Aortic smooth muscle cell (primary cell): ENCODE results near the gene ZNF385A. TPM values are rescaled to one million over a fixed set of nuclear protein-coding genes. Genes with fewer than 3 reads are reported as not detected.

Source experiments
- total RNA-seq: library from RNA; depleted of rRNA; stranded (reverse); fragments of >200 nt; gene quantifications from 2 replicates; pipeline ENCODE4 v1.2.3, GENCODE V29; 2014

The ZNF385A gene, protein sequence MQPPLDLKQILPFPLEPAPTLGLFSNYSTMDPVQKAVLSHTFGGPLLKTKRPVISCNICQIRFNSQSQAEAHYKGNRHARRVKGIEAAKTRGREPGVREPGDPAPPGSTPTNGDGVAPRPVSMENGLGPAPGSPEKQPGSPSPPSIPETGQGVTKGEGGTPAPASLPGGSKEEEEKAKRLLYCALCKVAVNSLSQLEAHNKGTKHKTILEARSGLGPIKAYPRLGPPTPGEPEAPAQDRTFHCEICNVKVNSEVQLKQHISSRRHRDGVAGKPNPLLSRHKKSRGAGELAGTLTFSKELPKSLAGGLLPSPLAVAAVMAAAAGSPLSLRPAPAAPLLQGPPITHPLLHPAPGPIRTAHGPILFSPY
- 0.87 and 0.92 TPM in 2 replicates for total RNA-seq

DNA sequence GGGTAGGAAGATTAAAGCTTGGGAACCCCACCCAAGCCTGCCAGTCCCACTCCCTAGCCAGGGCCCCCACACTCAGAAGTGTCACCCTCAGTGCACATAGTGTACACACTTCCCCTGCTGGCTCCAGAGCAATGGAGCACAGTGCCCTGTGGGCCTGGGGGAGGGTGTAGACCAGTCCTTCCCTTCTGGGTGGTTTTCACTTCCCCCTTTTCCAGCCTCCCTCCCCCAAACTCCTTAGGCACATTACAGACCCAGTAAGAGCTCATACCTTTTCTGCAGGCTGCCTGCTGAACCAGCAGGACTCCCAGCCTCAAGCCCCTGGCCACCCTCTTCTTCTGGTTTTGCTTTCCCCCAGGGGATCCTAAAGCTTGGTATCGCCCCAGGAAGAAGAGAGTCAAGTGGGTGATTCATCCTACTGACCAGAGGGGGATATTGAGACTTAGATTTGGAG lies at the start of gene ZNF385A:
Gene ZNF385A (minus strand): TSS at position 143 of the 451 bp plus-strand sequence. CDS start 219 bp downstream, outside the sequence.

DNA sequence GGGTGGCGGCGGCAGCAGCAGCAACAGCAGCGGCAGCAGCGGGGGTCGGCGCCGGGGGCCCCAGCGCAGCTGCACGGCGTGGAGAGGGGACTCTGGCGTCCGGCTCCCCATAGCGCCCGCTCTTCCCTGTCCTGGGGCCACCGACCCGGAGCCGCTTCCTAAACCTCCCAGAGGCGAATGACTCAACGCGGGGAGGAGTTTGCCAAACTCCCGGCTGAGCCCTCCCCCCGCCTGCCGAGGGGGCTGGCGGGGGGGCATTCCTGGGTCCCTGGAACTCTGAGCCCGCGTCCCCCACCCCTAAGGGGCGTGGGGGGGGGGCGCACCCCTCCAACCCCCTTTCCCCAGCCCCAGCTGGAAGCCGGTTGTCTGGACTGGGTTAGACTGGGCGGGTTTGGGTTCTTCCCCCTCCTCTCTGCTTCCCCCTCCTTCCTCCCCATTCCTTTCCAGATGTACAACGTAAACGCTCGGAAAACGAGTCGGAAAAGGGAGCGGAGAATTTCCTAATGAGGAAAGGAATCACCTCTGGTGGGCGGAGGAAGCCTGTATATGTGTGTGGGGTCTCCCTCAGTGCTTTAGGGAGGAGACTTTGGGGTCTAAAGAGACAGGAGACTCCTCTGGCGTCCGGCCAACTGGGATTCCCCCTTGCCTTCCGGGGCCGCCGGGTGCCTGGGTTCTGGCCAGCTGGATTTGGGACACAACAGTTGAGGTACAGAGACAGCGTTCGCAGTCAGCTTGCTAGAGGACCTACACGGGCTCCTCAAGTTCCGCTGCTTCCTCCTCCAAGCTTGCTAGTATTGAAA lies 34.8 kb upstream of the ZNF385A start, which contains the start of gene ITGA5:
Gene ITGA5 (minus strand): TSS at position 179 of the 800 bp plus-strand sequence. CDS start 68 bp downstream, at position 111.

DNA sequence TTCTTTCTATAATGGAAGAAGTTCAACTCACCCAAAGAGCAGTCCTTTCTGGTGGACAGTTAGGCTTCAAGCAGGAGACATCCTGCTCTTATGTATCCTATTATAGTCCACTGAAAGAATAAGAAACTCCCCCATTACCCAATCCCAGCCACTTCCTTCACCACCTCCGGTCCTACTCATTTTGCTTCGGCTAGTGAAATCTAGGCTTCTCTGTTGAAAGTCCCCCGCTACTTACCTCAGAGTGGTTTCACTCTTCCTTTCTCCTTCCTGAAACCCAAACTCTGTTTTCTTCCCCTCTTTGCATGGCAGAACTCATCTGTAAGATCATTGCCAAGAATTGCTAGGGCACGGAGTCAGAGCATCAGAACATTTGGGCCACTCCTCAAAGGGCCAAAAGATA lies 20.1 kb downstream of the ZNF385A start, which contains the start of gene GPR84:
Gene GPR84 (minus strand): TSS at position 74 of the 400 bp plus-strand sequence. CDS start 635 bp downstream, outside the sequence.

DNA sequence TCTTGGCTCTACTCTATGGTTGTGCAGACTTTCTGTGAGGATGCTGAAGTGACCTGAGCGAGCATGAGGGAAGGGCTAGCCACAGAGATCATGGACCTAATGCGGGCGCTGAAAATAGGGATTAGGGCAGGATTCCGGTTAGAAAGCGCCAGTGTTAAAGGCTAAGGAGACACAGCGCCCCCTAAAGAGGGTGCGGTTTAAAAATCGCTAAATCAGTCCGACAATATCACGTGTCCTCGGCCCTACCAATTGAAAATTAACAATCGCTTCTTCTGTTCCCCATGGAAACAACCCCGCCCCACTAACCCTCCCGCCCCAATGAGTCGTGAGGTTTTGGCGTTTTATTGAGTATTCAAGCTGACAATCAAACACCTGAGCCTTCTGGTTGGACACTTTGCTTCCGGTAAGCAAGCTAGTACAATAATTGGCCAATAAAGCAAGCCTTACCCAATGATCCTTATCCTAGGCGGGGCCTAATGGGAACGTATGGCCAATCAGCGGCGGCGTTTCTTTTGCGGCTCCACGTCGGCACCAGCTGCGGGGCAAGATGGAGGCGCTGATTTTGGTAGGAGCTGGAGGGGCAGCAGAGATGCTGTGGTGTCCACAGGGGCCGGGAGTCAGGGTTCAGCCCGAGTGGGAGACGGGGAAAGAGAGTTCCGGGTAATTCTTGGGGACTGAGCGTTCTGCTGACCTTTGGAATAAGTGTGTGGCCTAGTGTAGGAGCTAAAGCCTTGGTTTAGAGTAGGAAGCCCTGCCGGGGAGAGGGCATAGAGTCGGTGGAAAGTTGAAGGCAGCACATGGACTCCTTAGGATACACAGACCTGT lies 59.7 kb downstream of the ZNF385A start, which contains the start of gene COPZ1:
Gene COPZ1 (plus strand): TSS at position 515 of the 825 bp plus-strand sequence. CDS start 33 bp downstream, at position 548.

Other genes starting within 250 kb of the ZNF385A start
- gene SMUG1, start 195.7 kb downstream of the ZNF385A start, total RNA-seq, result 18.4 and 20.1 TPM in 2 replicates
- 39.2 and 44.6 TPM in 2 replicates for gene CBX5, start 104.6 kb downstream of the ZNF385A start, total RNA-seq
- 443 and 495 TPM in 2 replicates for gene HNRNPA1, start 104.0 kb downstream of the ZNF385A start, total RNA-seq
- not detected in 2 replicates for gene NFE2, start 83.7 kb downstream of the ZNF385A start, total RNA-seq
- gene COPZ1, start 59.6 kb downstream of the ZNF385A start, total RNA-seq, result 104 and 145 TPM in 2 replicates
- 0.06 TPM in 1 of 2 replicates, not detected in the other for gene GPR84, start 20.2 kb downstream of the ZNF385A start, total RNA-seq
- gene ITGA5, start 34.5 kb upstream of the ZNF385A start, total RNA-seq, result 213 and 260 TPM in 2 replicates
- gene GTSF1, start 88.9 kb upstream of the ZNF385A start, total RNA-seq, result not detected in 2 replicates
- 0.13 TPM in 1 of 2 replicates, not detected in the other for gene NCKAP1L, start 113.0 kb upstream of the ZNF385A start, total RNA-seq
- gene PDE1B, start 164.9 kb upstream of the ZNF385A start, total RNA-seq, result 0.26 and 0.68 TPM in 2 replicates
- gene PPP1R1A, start 203.9 kb upstream of the ZNF385A start, total RNA-seq, result not detected in 2 replicates